GM12892 (cell line): ENCODE results near the gene NUDC.

Source experiments
- DNase-seq: peaks from one replicate; pipeline ENCODE4 v3.0.0; 2011; ENCODE audit not compliant: insufficient read length
- FAIRE-seq: peaks from 2 replicates; lab custom pipeline; 2011; peaks lifted over from hg19 to GRCh38; lab: Jason Lieb, UNC
- POLR2A ChIP-seq: IDR thresholded peaks from 2 replicates; pipeline ENCODE4 v1.6.1; 2011; ENCODE audit warnings: low read depth, low read length, control low read depth
- POLR2AphosphoS5 ChIP-seq: IDR thresholded peaks from 2 replicates; pipeline ENCODE4 v1.6.1; 2011; ENCODE audit warnings: low read depth, low read length, control low read depth
- TAF1 ChIP-seq: IDR thresholded peaks from 2 replicates; pipeline ENCODE4 v1.6.1; 2011; ENCODE audit warnings: low read depth, mild to moderate bottlenecking, control low read depth, low read length, borderline replicate concordance

The NUDC gene

DNA sequence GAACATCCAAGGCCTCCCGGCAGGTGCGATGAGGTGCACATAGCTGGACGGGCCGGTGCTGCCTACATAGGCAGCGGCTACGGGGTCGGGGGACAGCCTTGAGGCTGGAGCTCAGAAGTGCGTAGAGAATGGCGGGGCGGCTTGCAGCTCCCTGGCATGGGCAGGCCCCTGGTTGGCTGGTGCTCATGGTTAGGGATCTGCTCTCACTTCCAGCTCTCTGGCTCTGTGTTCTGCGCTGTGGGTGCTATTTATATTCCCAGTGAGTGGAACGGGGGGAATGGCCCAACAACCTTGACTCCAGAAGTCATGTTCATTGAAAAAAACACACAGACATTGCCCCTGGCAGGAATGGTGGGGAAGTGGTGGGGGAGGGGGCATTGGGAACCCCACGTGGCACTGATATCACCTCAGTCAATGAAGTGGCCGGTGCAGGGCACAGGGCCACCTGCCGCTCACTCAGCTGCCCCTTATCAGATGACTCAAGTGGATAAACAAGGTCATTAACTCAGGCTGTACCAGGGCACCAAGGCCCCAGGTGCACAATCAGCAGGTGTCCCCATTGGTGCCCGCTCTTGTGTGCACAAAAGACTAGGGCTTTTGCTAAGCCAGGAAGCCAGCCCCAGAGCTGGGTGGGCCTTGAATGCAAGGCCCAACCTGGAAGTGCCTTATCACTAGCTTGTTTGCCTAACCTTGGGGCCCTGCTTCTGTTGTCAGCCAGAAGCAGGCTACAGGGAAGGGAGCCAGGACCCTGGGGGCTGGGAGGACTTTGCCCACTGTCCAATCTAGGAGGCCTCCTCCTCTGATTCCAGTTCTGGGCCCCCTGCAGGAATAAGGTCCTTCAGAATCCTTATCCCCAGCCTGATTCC, 7.6 kb upstream of the NUDC start, which contains the start of gene NR0B2:
Gene NR0B2 (minus strand): TSS at position 222 of the 866 bp plus-strand sequence. CDS start 35 bp downstream, at position 187.
- DNase-seq, result no peak
- TF ChIP-seq POLR2AphosphoS5 (no peak), POLR2A (no peak), TAF1 (no peak)
- FAIRE-seq, result no peak

DNA sequence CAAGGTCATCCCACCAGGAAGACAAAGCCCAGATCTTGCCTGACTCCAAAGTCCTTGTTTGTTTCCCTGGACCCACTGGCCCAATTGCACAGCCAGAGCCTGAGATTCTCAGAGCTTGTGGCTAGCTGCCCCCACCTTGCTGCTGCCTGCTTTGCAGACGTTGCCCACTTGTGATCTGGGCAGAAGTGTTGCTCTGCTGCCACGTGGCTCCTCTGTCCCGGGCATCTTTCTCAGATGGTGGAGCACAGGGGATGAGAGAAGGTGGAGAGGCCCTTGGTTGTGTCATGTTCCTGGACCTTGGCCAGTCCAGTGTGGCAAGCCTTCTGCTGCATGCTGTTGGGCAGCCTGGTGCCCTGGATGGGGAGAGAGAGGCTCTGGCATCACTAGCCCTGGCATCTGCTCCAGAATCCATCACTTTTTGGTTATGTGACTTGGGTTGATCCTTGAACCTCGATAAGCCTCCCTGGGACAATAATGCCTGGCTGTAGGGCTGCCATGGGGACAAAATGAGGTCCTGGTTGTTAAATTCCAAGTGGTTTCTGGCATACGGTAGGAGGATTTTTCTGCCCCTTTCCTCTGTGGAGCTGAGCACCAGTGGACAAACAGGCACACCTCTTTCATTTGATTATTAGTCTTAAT, 6.2 kb upstream of the NUDC start:
- no peak for DNase-seq
- no peak for FAIRE-seq
- TF ChIP-seq POLR2A (no peak), POLR2AphosphoS5 (no peak), TAF1 (no peak)

DNA sequence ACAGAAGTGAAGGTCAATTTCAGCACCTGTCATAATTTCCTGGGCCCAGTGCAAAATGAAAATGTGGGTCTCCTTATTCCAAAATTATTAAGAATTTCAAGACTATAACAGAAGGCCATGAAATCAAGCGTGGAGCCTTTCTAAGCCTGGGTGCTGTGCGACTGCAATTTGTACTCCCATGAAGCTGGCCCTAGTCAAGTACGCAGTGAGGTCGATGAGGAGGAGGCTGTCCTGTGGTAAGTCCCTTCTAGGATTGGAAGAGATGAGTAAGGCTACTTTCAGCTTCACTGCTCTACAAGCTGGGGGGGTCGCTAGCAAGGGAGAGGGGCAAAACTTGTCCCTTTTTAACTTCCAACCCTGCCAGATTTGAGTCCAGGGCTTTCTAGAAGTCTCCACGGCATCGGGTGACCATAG, 410 bp upstream of the NUDC start:
- no peak for FAIRE-seq
- no peak for TF ChIP-seq TAF1
- no peak for TF ChIP-seq POLR2A
- no peak for TF ChIP-seq POLR2AphosphoS5
- DNase-seq, result no peak

DNA sequence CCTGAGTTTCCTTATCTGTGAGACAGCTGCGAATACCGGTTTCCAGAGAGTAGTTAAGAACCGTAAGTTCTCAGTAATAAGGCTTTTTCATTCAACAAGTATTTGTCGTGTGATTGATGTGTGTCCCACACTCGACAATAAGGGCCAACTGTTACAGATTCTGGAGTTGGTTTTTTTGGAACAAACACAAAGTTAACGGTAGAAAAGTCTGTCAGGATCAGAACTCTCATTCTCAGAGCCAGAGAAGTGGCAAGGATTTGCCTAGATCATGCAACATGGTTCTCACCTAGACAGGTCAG, 837 bp downstream of the NUDC start:
- TF ChIP-seq POLR2A (no peak), TAF1 (no peak), POLR2AphosphoS5 (no peak)
- no peak for DNase-seq
- FAIRE-seq, result no peak

DNA sequence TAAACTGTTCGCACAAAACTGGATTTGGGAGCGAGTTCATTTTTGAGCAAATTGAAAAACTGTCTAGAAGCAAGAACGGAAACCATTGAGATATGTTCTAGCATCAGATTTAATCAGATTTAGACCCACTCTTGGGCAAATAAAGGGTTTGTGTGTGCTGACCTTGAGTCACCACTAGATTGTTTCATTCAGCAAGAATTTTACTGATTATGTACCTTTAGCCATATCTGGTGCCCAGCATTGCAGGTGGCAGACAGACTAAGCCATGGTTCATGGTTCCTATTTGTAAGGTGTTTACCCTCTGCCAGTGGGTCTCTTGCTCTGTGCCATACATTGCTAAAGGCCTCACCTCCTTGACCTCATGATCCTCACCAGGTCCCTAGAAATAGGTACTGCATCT, 1.4 kb downstream of the NUDC start:
- FAIRE-seq, result no peak
- TF ChIP-seq POLR2AphosphoS5 (no peak), TAF1 (no peak), POLR2A (no peak)
- no peak for DNase-seq

DNA sequence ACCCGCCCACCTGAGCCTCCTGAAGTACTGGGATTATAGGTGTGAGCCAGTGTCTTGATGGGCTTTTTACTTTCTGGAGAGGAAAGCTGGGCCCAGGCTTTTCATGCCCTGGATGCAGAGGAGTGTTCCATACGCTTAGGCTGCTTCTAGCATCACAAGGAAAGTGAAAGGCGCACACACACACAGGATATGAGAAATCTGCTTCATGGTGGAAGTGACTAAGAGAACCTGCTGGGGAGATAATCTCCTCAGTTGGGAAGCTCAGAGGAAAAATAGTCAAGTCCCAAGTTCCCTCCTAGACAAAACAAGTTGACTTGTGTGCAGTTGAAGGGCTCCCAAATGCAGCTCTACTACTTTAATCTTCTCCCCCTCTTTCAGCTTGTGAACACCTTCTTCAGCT, 2.2 kb downstream of the NUDC start:
- no peak for DNase-seq
- no peak for FAIRE-seq

DNA sequence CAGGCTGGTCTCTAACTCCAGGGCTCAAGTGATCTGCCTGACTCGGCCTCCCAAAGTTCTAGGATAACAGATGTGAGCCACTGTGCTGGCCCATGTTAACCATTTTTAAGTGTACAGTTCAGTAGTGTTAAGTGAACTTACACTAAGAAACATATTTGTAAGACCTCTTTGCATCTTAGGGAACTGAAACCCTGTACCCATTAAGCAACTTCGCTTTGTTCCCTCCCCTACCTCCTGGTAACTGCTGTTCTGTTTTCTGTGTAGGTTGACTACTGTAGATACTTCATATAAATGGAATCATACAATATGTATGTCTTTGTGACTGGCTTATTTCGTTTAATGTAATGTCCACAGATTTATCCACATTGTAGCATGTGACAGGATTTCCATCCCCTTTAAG, 11.0 kb downstream of the NUDC start:
- TF ChIP-seq TAF1 (no peak), POLR2AphosphoS5 (no peak), POLR2A (no peak)
- FAIRE-seq (peak; percentile 40), DNase-seq (no peak)

More for the DNA sequence above, 2.2 kb downstream of the NUDC start:
- TF ChIP-seq POLR2A, result no peak
- no peak for TF ChIP-seq POLR2AphosphoS5
- no peak for TF ChIP-seq TAF1

DNA sequence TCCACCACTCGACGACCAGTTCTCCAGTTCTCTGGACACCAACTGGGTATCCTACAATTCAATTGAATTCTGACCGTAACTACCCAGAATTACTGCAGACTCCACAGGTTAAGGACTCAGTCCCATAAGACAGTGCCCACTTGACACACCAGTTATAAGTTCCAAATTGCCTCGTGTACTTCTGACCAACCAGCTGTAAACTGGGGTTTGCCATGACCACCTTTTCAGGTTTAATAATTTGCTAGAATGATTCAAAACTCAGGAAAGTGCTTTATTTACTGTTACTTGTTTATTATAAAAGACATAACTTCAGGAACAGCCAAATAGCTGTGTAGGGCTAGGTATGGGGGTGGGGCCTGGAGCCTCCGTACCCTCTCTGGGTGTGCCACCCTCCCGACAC, 15.3 kb downstream of the NUDC start:
- DNase-seq (no peak), FAIRE-seq (no peak)

DNA sequence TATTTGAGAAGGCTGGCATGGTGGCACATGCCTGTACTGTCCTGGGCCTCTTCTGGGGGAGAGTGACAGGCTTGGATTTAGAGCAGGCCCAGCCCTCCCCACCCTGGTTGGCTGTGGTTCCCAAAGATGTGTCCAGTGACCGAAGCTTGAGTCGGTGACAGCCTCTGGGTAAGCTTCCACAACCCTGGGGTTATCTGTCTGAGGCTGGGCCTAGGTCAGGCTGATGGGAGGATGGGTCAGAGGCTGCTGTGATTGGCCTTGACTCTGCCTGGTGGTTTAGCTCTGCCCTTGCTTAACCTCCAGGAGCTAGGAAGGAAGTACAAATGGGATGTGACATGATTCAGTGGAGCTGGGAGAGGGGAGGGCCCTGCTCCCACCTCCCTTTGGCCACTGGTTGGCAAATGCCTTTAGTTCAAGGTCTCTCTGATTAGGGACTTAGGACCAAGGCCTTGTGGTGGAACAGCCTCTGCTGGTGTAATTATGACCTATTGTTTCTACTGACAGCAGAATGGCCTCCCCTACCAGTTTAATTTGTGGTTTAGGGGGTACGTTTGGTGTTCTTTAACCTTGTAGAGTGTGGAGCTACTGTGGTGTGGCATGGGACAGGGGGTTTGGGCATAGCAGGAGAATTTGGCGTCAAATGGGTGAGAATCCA, 16.6 kb downstream of the NUDC start:
- DNase-seq (no peak), FAIRE-seq (no peak)
- TF ChIP-seq TAF1 (no peak), POLR2A (no peak), POLR2AphosphoS5 (no peak)

More for the DNA sequence above, 15.3 kb downstream of the NUDC start:
- no peak for TF ChIP-seq POLR2AphosphoS5

DNA sequence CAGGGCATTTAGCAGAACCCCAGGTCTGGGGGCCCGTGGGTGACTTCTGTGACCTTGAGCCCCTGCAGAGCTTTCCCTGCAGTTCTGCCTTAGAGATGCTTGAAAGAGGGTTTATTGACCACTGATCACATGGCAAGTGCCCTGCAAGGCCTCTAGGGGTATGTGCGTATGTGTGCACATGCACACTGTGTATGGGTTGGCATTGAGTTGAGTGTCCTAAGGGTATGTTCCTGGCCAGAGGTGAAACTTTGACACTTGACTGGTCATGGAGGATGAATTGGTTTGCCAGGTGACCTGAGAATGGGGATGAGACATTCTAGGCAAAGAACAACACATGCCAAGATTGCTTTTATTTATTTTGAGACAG, 17.1 kb downstream of the NUDC start:
- FAIRE-seq, result no peak
- no peak for TF ChIP-seq TAF1
- no peak for TF ChIP-seq POLR2AphosphoS5
- TF ChIP-seq POLR2A, result no peak
- no peak for DNase-seq

DNA sequence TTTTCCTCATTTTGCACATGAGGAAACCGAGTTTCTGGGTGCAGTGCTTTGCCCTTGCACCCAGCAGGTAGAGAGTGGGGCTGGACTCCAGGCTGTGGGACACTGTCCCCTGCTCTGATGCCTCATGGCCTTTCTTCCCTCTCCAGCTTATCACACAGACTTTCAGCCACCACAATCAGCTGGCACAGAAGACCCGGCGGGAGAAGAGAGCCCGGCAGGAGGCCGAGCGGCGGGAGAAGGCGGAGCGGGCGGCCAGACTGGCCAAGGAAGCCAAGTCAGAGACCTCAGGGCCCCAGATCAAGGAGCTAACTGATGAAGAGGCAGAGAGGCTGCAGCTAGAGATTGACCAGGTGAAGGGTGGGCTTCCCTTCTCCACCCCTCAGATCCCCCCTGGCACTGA, 19.8 kb downstream of the NUDC start:
- no peak for TF ChIP-seq POLR2AphosphoS5
- TF ChIP-seq POLR2A, result no peak
- no peak for TF ChIP-seq TAF1
- no peak for FAIRE-seq

DNA sequence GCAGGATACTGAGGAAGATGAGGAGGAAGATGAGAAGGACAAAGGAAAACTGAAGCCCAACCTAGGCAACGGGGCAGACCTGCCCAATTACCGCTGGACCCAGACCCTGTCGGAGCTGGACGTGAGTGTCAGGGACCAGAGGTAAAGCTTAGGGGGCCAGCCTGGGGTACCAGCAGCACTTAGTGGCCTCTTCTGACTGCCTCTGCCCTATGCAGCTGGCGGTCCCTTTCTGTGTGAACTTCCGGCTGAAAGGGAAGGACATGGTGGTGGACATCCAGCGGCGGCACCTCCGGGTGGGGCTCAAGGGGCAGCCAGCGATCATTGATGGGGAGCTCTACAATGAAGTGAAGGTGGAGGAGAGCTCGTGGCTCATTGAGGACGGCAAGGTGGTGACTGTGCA, 21.1 kb downstream of the NUDC start:
- DNase-seq (no peak), FAIRE-seq (no peak)
- TF ChIP-seq POLR2A, result no peak
- TF ChIP-seq TAF1, result no peak
- TF ChIP-seq POLR2AphosphoS5, result no peak

More for the DNA sequence above, 19.8 kb downstream of the NUDC start:
- DNase-seq, result no peak
